Immature natural killer cell (primary cell): ENCODE measurements around the gene FRAT1. TPM values are rescaled to one million over a fixed set of nuclear protein-coding genes. Genes with fewer than 3 reads are reported as not detected.

Experiments used
- DNase-seq, 3 donors: peaks; one replicate each; pipeline ENCODE4 v3.0.0; 2022; ENCODE audit warnings: mixed read lengths in 1 of 3
- H3K27ac Mint-ChIP-seq, 6 donors: one replicate each; pipeline ENCODE4 v1.8.0; 2020; ENCODE audit warnings: mixed read lengths in 6 of 6, mild to moderate bottlenecking in 5 of 6, inconsistent platforms in 4 of 6, moderate library complexity in 3 of 6
- H3K27me3 Mint-ChIP-seq, 3 donors: one replicate each; pipeline ENCODE4 v1.8.0; 2020 to 2021; ENCODE audit warnings: low read depth in 3 of 3, mild to moderate bottlenecking in 3 of 3, mixed read lengths in 3 of 3, moderate library complexity in 3 of 3, inconsistent platforms in 1 of 3
- H3K36me3 Mint-ChIP-seq, 3 donors: one replicate each; pipeline ENCODE4 v1.8.0; 2020; ENCODE audit warnings: mixed read lengths in 3 of 3, inconsistent platforms in 2 of 3, mild to moderate bottlenecking in 2 of 3
- H3K4me1 Mint-ChIP-seq, 2 donors: one replicate each; pipeline ENCODE4 v1.8.0; 2020; ENCODE audit warnings: inconsistent platforms in 2 of 2, mild to moderate bottlenecking in 2 of 2, mixed read lengths in 2 of 2, moderate library complexity in 1 of 2
- H3K4me3 Mint-ChIP-seq, 5 donors: one replicate each; pipeline ENCODE4 v1.8.0; 2020; ENCODE audit warnings: mild to moderate bottlenecking in 5 of 5, mixed read lengths in 5 of 5, inconsistent platforms in 3 of 5, moderate library complexity in 3 of 5
- H3K9me3 Mint-ChIP-seq, 6 donors: one replicate each; pipeline ENCODE4 v1.8.0; 2020; ENCODE audit warnings: mild to moderate bottlenecking in 6 of 6, mixed read lengths in 6 of 6, inconsistent platforms in 4 of 6, moderate library complexity in 3 of 6
- polyA plus RNA-seq, 3 donors: library from polyadenylated mRNA; unstranded; fragments of 300-500 nt; fragmentation: Illumina TruSeq; gene quantifications; one replicate each; pipeline ENCODE4 v1.2.3, GENCODE V29; 2021

Gene FRAT1
- polyA plus RNA-seq, 3 donors from 2014 or later = 8.0 to 15.2 (median 8.1) TPM

- H3K4me1 Mint-ChIP-seq = peaks cover 40 to 43% of the 10 kb centered on the region in 2 donors
- peak overlapping the region; percentile 88 to 95 (median 91) for H3K4me3 Mint-ChIP-seq
- H3K27me3 Mint-ChIP-seq = peaks cover 14 to 27% (median 23%) of the 10 kb centered on the region in 3 donors
- H3K27ac Mint-ChIP-seq = peak overlapping the region; percentile 87 to 96 (median 95)
- no peaks in the 10 kb centered on the region for H3K36me3 Mint-ChIP-seq
- H3K9me3 Mint-ChIP-seq = no peaks in the 10 kb centered on the region
- DNase-seq = peak; percentile 14 to 26 (median 22)
Observed at GRCh38 chr10:97321032-97321803, 2.1 kb downstream of the FRAT1 start.

GRCh38 chr10:97321804-97322190, 2.7 kb downstream of the FRAT1 start:
- Mint-ChIP-seq H3K27ac (peak overlapping the region; percentile 30 to 94 (median 65)), H3K36me3 (no peaks in the 10 kb centered on the region), H3K27me3 (peaks cover 14 to 27% (median 23%) of the 10 kb centered on the region in 3 donors), H3K9me3 (no peaks in the 10 kb centered on the region), H3K4me3 (peak overlapping the region; percentile 66 to 95 (median 91)), H3K4me1 (peaks cover 46 to 48% of the 10 kb centered on the region in 2 donors)
- DNase-seq = no peak

- Mint-ChIP-seq H3K27me3 (peaks cover 8 to 21% (median 20%) of the 10 kb centered on the region in 3 donors), H3K36me3 (no peaks in the 10 kb centered on the region), H3K4me3 (no peak overlapping the region), H3K27ac (no peak overlapping the region), H3K9me3 (no peaks in the 10 kb centered on the region), H3K4me1 (peaks cover 57 to 58% of the 10 kb centered on the region in 2 donors)
- no peak for DNase-seq
Observed at GRCh38 chr10:97323501-97323900, 4.4 kb downstream of the FRAT1 start.

- H3K27ac Mint-ChIP-seq = peak overlapping the region in 1 of 6 donors; percentile 63
- no peaks in the 10 kb centered on the region for H3K9me3 Mint-ChIP-seq
- no peak overlapping the region for H3K4me3 Mint-ChIP-seq
Observed at GRCh38 chr10:97325754-97326153, 6.7 kb downstream of the FRAT1 start.

GRCh38 chr10:97327348-97328294, 8.6 kb downstream of the FRAT1 start:
- Mint-ChIP-seq H3K27ac (peak overlapping the region; percentile 54 to 82 (median 73)), H3K4me1 (peaks cover 55 to 68% of the 10 kb centered on the region in 2 donors), H3K4me3 (peak overlapping the region in 3 of 5 donors; percentile 7 to 31 (median 14)), H3K9me3 (no peaks in the 10 kb centered on the region), H3K36me3 (peaks cover 0 to 6% (median 0%) of the 10 kb centered on the region in 3 donors), H3K27me3 (peaks cover 0 to 6% (median 2%) of the 10 kb centered on the region in 3 donors)
- no peak for DNase-seq

More at GRCh38 chr10:97325754-97326153, 6.7 kb downstream of the FRAT1 start:
- H3K36me3 Mint-ChIP-seq = peaks cover 0 to 6% (median 0%) of the 10 kb centered on the region in 3 donors
- H3K27me3 Mint-ChIP-seq = peaks cover 0 to 11% (median 8%) of the 10 kb centered on the region in 3 donors
- DNase-seq = no peak
- peaks cover 56 to 66% of the 10 kb centered on the region in 2 donors for H3K4me1 Mint-ChIP-seq

- Mint-ChIP-seq H3K27me3 (peaks cover 3 to 8% (median 7%) of the 10 kb centered on the region in 3 donors), H3K4me1 (peaks cover 64 to 80% of the 10 kb centered on the region in 2 donors), H3K36me3 (peaks cover 0 to 6% (median 5%) of the 10 kb centered on the region in 3 donors), H3K4me3 (no peak overlapping the region), H3K9me3 (no peaks in the 10 kb centered on the region), H3K27ac (peak overlapping the region in 4 of 6 donors; percentile 10 to 77 (median 56))
- no peak for DNase-seq
Observed at GRCh38 chr10:97328646-97329453, 9.8 kb downstream of the FRAT1 start.

GRCh38 chr10:97329766-97330165, 10.7 kb downstream of the FRAT1 start:
- Mint-ChIP-seq H3K9me3 (no peaks in the 10 kb centered on the region), H3K27ac (peak overlapping the region in 1 of 6 donors; percentile 11), H3K4me1 (peaks cover 64 to 80% of the 10 kb centered on the region in 2 donors), H3K4me3 (no peak overlapping the region), H3K27me3 (peaks cover 3 to 7% (median 4%) of the 10 kb centered on the region in 3 donors), H3K36me3 (peaks cover 0 to 6% (median 5%) of the 10 kb centered on the region in 3 donors)
- no peak for DNase-seq

GRCh38 chr10:97331153-97331703, 12.2 kb downstream of the FRAT1 start:
- H3K36me3 Mint-ChIP-seq = peaks cover 0 to 6% (median 5%) of the 10 kb centered on the region in 3 donors
- peak overlapping the region; percentile 4 to 67 (median 56) for H3K27ac Mint-ChIP-seq
- peaks cover 7 to 11% (median 7%) of the 10 kb centered on the region in 3 donors for H3K27me3 Mint-ChIP-seq
- no peaks in the 10 kb centered on the region for H3K9me3 Mint-ChIP-seq
- no peak for DNase-seq
- peak overlapping the region; percentile 66 to 88 (median 73) for H3K4me3 Mint-ChIP-seq
- H3K4me1 Mint-ChIP-seq = peaks cover 64 to 76% of the 10 kb centered on the region in 2 donors

- H3K4me1 Mint-ChIP-seq = peaks cover 49 to 66% of the 10 kb centered on the region in 2 donors
- H3K27me3 Mint-ChIP-seq = peaks cover 7 to 11% (median 7%) of the 10 kb centered on the region in 3 donors
- H3K9me3 Mint-ChIP-seq = no peaks in the 10 kb centered on the region
- H3K27ac Mint-ChIP-seq = peak overlapping the region; percentile 87 to 95 (median 91)
- peaks cover 0 to 6% (median 5%) of the 10 kb centered on the region in 3 donors for H3K36me3 Mint-ChIP-seq
- no peak for DNase-seq
- H3K4me3 Mint-ChIP-seq = peak overlapping the region; percentile 85 to 97 (median 93)
Observed at GRCh38 chr10:97332591-97333350, 13.7 kb downstream of the FRAT1 start.

- no peaks in the 10 kb centered on the region for H3K9me3 Mint-ChIP-seq
- peaks cover 0 to 6% (median 5%) of the 10 kb centered on the region in 3 donors for H3K36me3 Mint-ChIP-seq
- peaks cover 44 to 62% of the 10 kb centered on the region in 2 donors for H3K4me1 Mint-ChIP-seq
- H3K27me3 Mint-ChIP-seq = peaks cover 7 to 9% (median 7%) of the 10 kb centered on the region in 3 donors
- DNase-seq = no peak
- peak overlapping the region; percentile 85 to 97 (median 93) for H3K4me3 Mint-ChIP-seq
- H3K27ac Mint-ChIP-seq = peak overlapping the region; percentile 87 to 95 (median 91)
Observed at GRCh38 chr10:97333351-97333600, 14.2 kb downstream of the FRAT1 start.

- H3K4me3 Mint-ChIP-seq = peak overlapping the region; percentile 85 to 97 (median 93)
- peaks cover 39 to 58% of the 10 kb centered on the region in 2 donors for H3K4me1 Mint-ChIP-seq
- DNase-seq = peak; percentile 57 to 59 (median 59)
- no peaks in the 10 kb centered on the region for H3K9me3 Mint-ChIP-seq
- H3K27ac Mint-ChIP-seq = peak overlapping the region; percentile 87 to 95 (median 91)
- H3K27me3 Mint-ChIP-seq = peaks cover 7 to 9% (median 7%) of the 10 kb centered on the region in 3 donors
- H3K36me3 Mint-ChIP-seq = peaks cover 0 to 5% (median 4%) of the 10 kb centered on the region in 3 donors
Observed at GRCh38 chr10:97333601-97334369, 14.7 kb downstream of the FRAT1 start.
